Transverse colon (tissue), 4 donors: Measurements from ENCODE around the gene EFCAB12. TPM values are rescaled to one million over a fixed set of nuclear protein-coding genes. Genes with fewer than 3 reads are reported as not detected.

Source experiments
- DNase-seq: peaks from one replicate; pipeline ENCODE4 v3.0.0-alpha.2; 2019
- H3K27ac ChIP-seq, 4 donors: fragments of 200-600 bp; sonication (generic); 2 replicates each; pipeline ENCODE4 v1.5.1; 2016 to 2018; ENCODE audit warnings: inconsistent platforms in 4 of 4
- H3K27me3 ChIP-seq: fragments of 200-600 bp; sonication (generic); 2 replicates; pipeline ENCODE4 v1.5.1; 2017; ENCODE audit warnings: inconsistent platforms
- H3K36me3 ChIP-seq, 4 donors: fragments of 200-600 bp; sonication (generic); 2 replicates each; pipeline ENCODE4 v1.5.1; 2017 to 2019; ENCODE audit warnings: inconsistent platforms in 4 of 4
- H3K4me1 ChIP-seq, 4 donors: fragments of 200-600 bp; sonication (generic); 2 replicates each; pipeline ENCODE4 v1.5.1; 2017 to 2020; ENCODE audit warnings: inconsistent platforms in 4 of 4
- H3K4me3 ChIP-seq, 4 donors: fragments of 200-600 bp; sonication (generic); 1 replicate in 1 of 4; 2 replicates in 3 of 4; pipeline versions ENCODE4 v1.5.1 to v1.6.1; 2017 to 2019; ENCODE audit warnings: inconsistent platforms in 4 of 4
- H3K9me3 ChIP-seq, 2 donors: fragments of 200-600 bp; sonication (generic); 2 replicates each; pipeline ENCODE4 v1.5.1; 2017 to 2019; ENCODE audit warnings: inconsistent platforms in 2 of 2
- EP300 ChIP-seq: sonication (generic); formaldehyde crosslinking; IDR thresholded peaks from one replicate; pipeline ENCODE4 v1.6.1; 2017; ENCODE audit warnings: antibody characterized with exemption, low read depth
- POLR2A ChIP-seq: fragments of 450-650 bp; IDR thresholded peaks from one replicate; pipeline ENCODE4 v1.6.1; 2016; ENCODE audit warnings: antibody characterized with exemption, mild to moderate bottlenecking, moderate library complexity
- POLR2AphosphoS5 ChIP-seq, 3 donors: sonication (generic); formaldehyde crosslinking; IDR thresholded peaks; one replicate each; pipeline ENCODE4 v1.6.1; 2016; ENCODE audit warnings: antibody characterized with exemption in 3 of 3
- WGBS, 2 donors: methylation state at CpG; one replicate each; pipeline ENCODE4 v1.1.5; 2018; ENCODE audit warnings: low coverage in 1 of 2; 5-methylcytosine and 5-hydroxymethylcytosine counted together
- in situ Hi-C, 4 donors: fragments of 200-750 bp; cut with MboI; loops; one replicate each; pipeline versions ENCODE4 v1.15.0 to v1.15.1; 2017; ENCODE audit warnings: low sequenced_read_pairs in 3 of 4, low pct_ligation_motif_present in 1 of 4, low pct_unique_long_range_greater_than_20kb in 1 of 4
- intact Hi-C: fragments of 100-400 bp; cut with DNase I; formaldehyde crosslinking; loops from one replicate; pipeline ENCODE4 v1.15.1; 2023; ENCODE audit warnings: low total_unique reads
- total RNA-seq, 4 donors: library from RNA; depleted of rRNA; stranded (reverse); fragments of >200 nt; gene quantifications; one replicate each; pipeline ENCODE4 v1.1.0, GENCODE V29; 2016
- TF ChIP-seq, protein P1 (sequence below), 5 experiments: fragments of 200-600 bp in 3 of 5; fragments of 450-650 bp in 2 of 5; sonication (generic) in 3 of 5; IDR thresholded peaks; 1 replicate in 2 of 5; 2 replicates in 3 of 5; pipeline ENCODE4 v1.5.1; 2016 to 2017; ENCODE audit warnings: antibody characterized with exemption in 5 of 5, inconsistent platforms in 3 of 5, mild to moderate bottlenecking in 2 of 5, moderate library complexity in 1 of 5

Gene EFCAB12
- total RNA-seq, 4 donors from 2014 or later: 0.14 to 0.32 TPM; not detected in 2

- H3K27me3 ChIP-seq: no peaks in the 10 kb centered on the region
- no peak for DNase-seq
- TF ChIP-seq, protein P1, sequence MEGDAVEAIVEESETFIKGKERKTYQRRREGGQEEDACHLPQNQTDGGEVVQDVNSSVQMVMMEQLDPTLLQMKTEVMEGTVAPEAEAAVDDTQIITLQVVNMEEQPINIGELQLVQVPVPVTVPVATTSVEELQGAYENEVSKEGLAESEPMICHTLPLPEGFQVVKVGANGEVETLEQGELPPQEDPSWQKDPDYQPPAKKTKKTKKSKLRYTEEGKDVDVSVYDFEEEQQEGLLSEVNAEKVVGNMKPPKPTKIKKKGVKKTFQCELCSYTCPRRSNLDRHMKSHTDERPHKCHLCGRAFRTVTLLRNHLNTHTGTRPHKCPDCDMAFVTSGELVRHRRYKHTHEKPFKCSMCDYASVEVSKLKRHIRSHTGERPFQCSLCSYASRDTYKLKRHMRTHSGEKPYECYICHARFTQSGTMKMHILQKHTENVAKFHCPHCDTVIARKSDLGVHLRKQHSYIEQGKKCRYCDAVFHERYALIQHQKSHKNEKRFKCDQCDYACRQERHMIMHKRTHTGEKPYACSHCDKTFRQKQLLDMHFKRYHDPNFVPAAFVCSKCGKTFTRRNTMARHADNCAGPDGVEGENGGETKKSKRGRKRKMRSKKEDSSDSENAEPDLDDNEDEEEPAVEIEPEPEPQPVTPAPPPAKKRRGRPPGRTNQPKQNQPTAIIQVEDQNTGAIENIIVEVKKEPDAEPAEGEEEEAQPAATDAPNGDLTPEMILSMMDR (IDR thresholded peaks at IDR 0.05): no peak
- TF ChIP-seq EP300 (no peak), POLR2A (no peak), POLR2AphosphoS5 (IDR thresholded peaks at IDR 0.05) (no peak)
- no peaks in the 10 kb centered on the region for H3K4me1 ChIP-seq
- in situ Hi-C loops (no loop called here), intact Hi-C loops (no loop called here)
- WGBS, 2 donors: 73% methylated on average over 18 of the region's 18 CpGs; no CpG with 5 or more reads in 1 of the 2 donors
- H3K9me3 ChIP-seq: no peaks in the 10 kb centered on the region
- no peak overlapping the region for H3K4me3 ChIP-seq
- no peak overlapping the region for H3K27ac ChIP-seq
- H3K36me3 ChIP-seq: no peaks in the 10 kb centered on the region
These were observed 69.6 kb downstream of the EFCAB12 start for GRCh38 chr3:129358772-129359371.

DNA sequence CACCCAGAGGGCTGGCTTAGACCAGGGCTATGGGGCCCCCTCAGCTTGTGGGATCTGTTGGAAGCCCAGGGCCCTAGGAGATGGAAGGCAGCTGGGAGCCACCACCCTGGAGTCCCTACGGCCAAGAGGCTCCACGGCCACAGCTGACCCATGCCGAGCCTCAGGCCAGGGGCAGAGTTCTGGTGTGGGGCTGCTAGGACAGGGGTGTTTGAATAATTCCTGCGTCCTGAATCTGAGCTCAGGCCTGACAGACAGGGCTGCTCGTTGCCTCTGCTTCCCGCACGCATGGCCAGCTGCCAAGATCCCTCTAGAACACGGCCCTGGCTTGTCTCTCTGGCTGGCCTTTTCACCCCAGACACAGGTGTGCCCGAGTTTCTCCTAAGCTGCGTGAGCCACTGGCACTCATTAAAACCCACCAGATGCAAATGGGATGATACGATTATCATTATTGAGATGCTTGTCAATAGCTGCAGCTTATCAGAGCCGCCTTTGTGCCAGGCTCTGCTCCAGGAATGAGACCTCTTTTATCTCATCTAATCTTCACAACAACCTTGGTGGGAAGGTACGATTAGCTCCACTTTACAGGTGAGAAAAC lies 70.2 kb downstream of the EFCAB12 start:
- intact Hi-C loops (no loop called here), in situ Hi-C loops (no loop called here)
- Histone ChIP-seq H3K4me3 (no peak overlapping the region), H3K27ac (no peak overlapping the region), H3K36me3 (no peaks in the 10 kb centered on the region), H3K4me1 (no peaks in the 10 kb centered on the region), H3K27me3 (no peaks in the 10 kb centered on the region), H3K9me3 (no peaks in the 10 kb centered on the region)
- no peak for TF ChIP-seq POLR2A
- TF ChIP-seq, protein P1 (IDR thresholded peaks at IDR 0.05): no peak
- TF ChIP-seq EP300: no peak
- no peak for TF ChIP-seq POLR2AphosphoS5 (IDR thresholded peaks at IDR 0.05)
- WGBS, 2 donors: 72 to 78% methylated on average over 2 to 13 of the region's 13 CpGs
- no peak for DNase-seq

GRCh38 chr3:129357616-129358015 lies 70.8 kb downstream of the EFCAB12 start:
- Histone ChIP-seq H3K9me3 (no peaks in the 10 kb centered on the region), H3K27me3 (no peaks in the 10 kb centered on the region), H3K36me3 (no peaks in the 10 kb centered on the region), H3K27ac (no peak overlapping the region), H3K4me3 (no peak overlapping the region), H3K4me1 (no peaks in the 10 kb centered on the region)
- no peak for DNase-seq
- 87% methylated on average over 9 of the region's 9 CpGs; no CpG with 5 or more reads in 1 of the 2 donors for WGBS, 2 donors
- intact Hi-C loops: no loop called here
- in situ Hi-C loops: no loop called here
- TF ChIP-seq EP300 (no peak), POLR2A (no peak), POLR2AphosphoS5 (IDR thresholded peaks at IDR 0.05) (no peak)
- TF ChIP-seq, protein P1 (IDR thresholded peaks at IDR 0.05): no peak

GRCh38 chr3:129356756-129357425 lies 71.5 kb downstream of the EFCAB12 start:
- no peaks in the 10 kb centered on the region for H3K4me1 ChIP-seq
- H3K27me3 ChIP-seq: no peaks in the 10 kb centered on the region
- 83 to 87% methylated on average over 1 to 8 of the region's 10 CpGs for WGBS, 2 donors
- H3K36me3 ChIP-seq: no peaks in the 10 kb centered on the region
- no peak for DNase-seq
- intact Hi-C loops (no loop called here), in situ Hi-C loops (no loop called here)
- TF ChIP-seq, protein P1 (IDR thresholded peaks at IDR 0.05): no peak
- TF ChIP-seq EP300: no peak
- no peak for TF ChIP-seq POLR2AphosphoS5 (IDR thresholded peaks at IDR 0.05)
- no peak for TF ChIP-seq POLR2A
- H3K4me3 ChIP-seq: no peak overlapping the region
- no peaks in the 10 kb centered on the region for H3K9me3 ChIP-seq
- no peak overlapping the region for H3K27ac ChIP-seq
